ENCODE results near the gene LTB4R2. TPM values are rescaled to one million over a fixed set of nuclear protein-coding genes. Genes with fewer than 3 reads are reported as not detected.

LTB4R2 gene
- total and polyA plus RNA-seq, 2 donors (not counting 1 experiment from before 2014, with no cell fraction given): 0.23 to 1.8 TPM

DNA sequence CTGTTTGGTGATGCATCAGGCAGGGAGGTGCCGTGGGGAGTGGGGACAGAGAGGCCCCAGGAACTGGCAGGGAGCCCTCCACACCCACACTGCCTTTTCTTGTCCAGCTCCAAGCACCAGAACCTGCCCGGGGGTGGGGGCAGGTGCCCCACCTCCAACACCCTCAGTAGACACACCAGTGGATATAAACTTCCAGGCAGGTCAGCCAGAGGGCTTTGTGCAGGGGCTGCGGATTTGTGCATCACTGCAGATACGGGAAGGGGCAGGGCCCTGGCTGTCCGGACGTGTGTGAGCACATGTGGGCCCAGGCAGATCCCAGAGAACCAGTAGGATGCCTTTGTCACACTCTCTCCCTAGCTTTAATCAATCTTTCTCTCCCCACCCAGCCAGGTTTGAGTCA is 45.6 kb upstream of the LTB4R2 start:
- Histone ChIP-seq H4K20me1 (ENCODE audit: control insufficient read depth, extremely low read depth, insufficient read depth, low read length) (no peaks in the 10 kb centered on the region), H3K4me1 (ENCODE audit: control insufficient read depth, extremely low read depth, insufficient read depth, low read length) (no peaks in the 10 kb centered on the region), H3K27ac (ENCODE audit: insufficient read depth, low read length) (no peak overlapping the region), H3K36me3 (ENCODE audit: control insufficient read depth, insufficient read depth, low read length) (peaks cover 8% of the 10 kb centered on the region), H3K4me3 (replicated peaks in 1 of 4; ENCODE audit: control extremely low read depth in 1 of 4, insufficient read depth in 1 of 4, low read depth in 3 of 4, low read length in 4 of 4) (no peak overlapping the region), H2AFZ (ENCODE audit: low read length) (no peak overlapping the region), H3K27me3 (ENCODE audit: control insufficient read depth, insufficient read depth, low read length) (no peaks in the 10 kb centered on the region), H3K79me2 (ENCODE audit: control insufficient read depth, insufficient read depth, low read length) (no peaks in the 10 kb centered on the region), H3K9me3 (ENCODE audit: control insufficient read depth, insufficient read depth, low read depth, low read length) (no peaks in the 10 kb centered on the region), H3K4me2 (ENCODE audit: extremely low read depth, insufficient read depth, low read length) (no peak overlapping the region), H3K9ac (ENCODE audit: insufficient read depth, low read length) (no peak overlapping the region)
- TF ChIP-seq, protein P1, sequence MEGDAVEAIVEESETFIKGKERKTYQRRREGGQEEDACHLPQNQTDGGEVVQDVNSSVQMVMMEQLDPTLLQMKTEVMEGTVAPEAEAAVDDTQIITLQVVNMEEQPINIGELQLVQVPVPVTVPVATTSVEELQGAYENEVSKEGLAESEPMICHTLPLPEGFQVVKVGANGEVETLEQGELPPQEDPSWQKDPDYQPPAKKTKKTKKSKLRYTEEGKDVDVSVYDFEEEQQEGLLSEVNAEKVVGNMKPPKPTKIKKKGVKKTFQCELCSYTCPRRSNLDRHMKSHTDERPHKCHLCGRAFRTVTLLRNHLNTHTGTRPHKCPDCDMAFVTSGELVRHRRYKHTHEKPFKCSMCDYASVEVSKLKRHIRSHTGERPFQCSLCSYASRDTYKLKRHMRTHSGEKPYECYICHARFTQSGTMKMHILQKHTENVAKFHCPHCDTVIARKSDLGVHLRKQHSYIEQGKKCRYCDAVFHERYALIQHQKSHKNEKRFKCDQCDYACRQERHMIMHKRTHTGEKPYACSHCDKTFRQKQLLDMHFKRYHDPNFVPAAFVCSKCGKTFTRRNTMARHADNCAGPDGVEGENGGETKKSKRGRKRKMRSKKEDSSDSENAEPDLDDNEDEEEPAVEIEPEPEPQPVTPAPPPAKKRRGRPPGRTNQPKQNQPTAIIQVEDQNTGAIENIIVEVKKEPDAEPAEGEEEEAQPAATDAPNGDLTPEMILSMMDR (conservative IDR thresholded peaks at IDR 0.05 in 1 of 2, IDR thresholded peaks at IDR 0.05 in 1 of 2; ENCODE audit: low read depth in 1 of 2, low read length in 2 of 2): no peak
- no peak for TF ChIP-seq EZH2 (IDR thresholded peaks at IDR 0.05; ENCODE audit: low read length, missing control alignments)
- DNase-seq (ENCODE audit: low read depth in 2 of 2): peak in 1 of 2 donors; percentile 44

DNA sequence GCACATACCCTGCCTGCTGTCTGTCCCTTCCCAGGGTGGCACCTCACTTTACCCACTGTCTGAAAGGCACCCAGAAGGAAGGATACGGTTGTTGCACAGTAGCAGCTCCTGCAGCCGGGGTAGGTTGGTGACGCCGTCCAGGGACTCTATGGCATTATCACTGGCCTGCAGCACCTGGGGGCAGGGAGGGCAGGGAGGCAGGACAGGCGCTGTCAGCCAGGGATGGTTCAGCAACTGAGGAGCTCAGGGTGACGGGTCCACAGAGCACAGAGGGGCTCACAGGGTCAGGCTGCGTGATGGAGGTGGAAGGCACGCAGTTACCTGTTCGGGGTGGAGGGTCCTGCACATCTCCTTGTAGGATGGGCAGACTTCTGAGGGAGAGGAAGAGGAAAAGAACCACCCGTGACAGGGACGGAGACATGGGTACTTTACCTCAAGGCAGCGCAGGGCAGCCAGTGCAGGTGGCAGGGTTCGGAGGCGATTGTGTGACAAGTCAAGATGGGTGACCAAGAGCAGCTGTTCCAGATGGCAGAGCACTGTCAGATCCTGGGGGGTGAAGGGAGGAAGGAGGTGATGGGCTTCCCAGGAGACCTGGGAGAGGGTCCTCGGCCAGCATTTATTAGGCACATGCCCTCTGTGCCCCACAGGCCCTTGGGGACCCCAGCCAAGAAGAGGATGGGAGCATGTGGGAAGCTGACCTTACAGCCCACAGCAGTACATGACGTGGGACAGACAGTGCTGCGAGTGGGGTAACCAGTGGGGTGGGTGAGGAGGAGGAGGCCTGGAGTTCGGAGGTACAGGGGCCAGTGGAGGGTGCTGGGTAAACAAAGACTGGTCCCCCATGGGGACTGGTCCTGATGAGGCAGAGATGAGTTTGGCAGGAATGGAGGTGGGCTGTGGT is 43.3 kb upstream of the LTB4R2 start:
- DNase-seq (ENCODE audit: low read depth in 2 of 2): no peak
- no peaks in the 10 kb centered on the region for H3K27me3 ChIP-seq (ENCODE audit: control insufficient read depth, insufficient read depth, low read length)
- H4K20me1 ChIP-seq (ENCODE audit: control insufficient read depth, extremely low read depth, insufficient read depth, low read length): no peaks in the 10 kb centered on the region
- peaks cover 9% of the 10 kb centered on the region for H3K36me3 ChIP-seq (ENCODE audit: control insufficient read depth, insufficient read depth, low read length)
- no peak overlapping the region for H3K9ac ChIP-seq (ENCODE audit: insufficient read depth, low read length)
- TF ChIP-seq, protein P1 (conservative IDR thresholded peaks at IDR 0.05 in 1 of 2, IDR thresholded peaks at IDR 0.05 in 1 of 2; ENCODE audit: low read depth in 1 of 2, low read length in 2 of 2): no peak
- no peak for TF ChIP-seq EZH2 (IDR thresholded peaks at IDR 0.05; ENCODE audit: low read length, missing control alignments)
- no peaks in the 10 kb centered on the region for H3K79me2 ChIP-seq (ENCODE audit: control insufficient read depth, insufficient read depth, low read length)
- H3K4me3 ChIP-seq (replicated peaks in 1 of 4; ENCODE audit: control extremely low read depth in 1 of 4, insufficient read depth in 1 of 4, low read depth in 3 of 4, low read length in 4 of 4): no peak overlapping the region
- H3K9me3 ChIP-seq (ENCODE audit: control insufficient read depth, insufficient read depth, low read depth, low read length): no peaks in the 10 kb centered on the region
- H2AFZ ChIP-seq (ENCODE audit: low read length): no peak overlapping the region
- H3K4me2 ChIP-seq (ENCODE audit: extremely low read depth, insufficient read depth, low read length): no peak overlapping the region
- H3K27ac ChIP-seq (ENCODE audit: insufficient read depth, low read length): no peak overlapping the region
- no peaks in the 10 kb centered on the region for H3K4me1 ChIP-seq (ENCODE audit: control insufficient read depth, extremely low read depth, insufficient read depth, low read length)

DNA sequence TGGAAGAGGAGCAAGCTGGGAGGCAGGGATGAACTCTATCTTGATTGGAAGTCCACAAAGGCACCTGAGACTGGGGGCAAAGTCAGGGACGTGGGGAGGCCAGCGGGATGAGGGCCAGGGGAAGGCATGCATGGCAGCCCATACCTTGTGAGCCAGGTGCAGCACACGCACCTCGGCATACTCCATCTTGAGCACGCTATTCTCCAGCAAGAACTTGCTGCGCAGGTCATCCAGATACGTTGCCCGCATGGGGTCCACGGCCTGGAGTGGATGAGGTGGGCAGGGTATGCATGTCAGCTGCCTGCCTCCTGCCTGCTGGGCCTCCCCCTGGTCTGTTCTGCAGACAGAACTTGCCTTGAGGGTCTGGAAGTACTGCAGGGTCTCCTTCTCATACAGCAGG is 42.4 kb upstream of the LTB4R2 start:
- DNase-seq (ENCODE audit: low read depth in 2 of 2): no peak
- Histone ChIP-seq H4K20me1 (ENCODE audit: control insufficient read depth, extremely low read depth, insufficient read depth, low read length) (no peaks in the 10 kb centered on the region), H2AFZ (ENCODE audit: low read length) (no peak overlapping the region), H3K4me1 (ENCODE audit: control insufficient read depth, extremely low read depth, insufficient read depth, low read length) (no peaks in the 10 kb centered on the region), H3K27ac (ENCODE audit: insufficient read depth, low read length) (no peak overlapping the region), H3K27me3 (ENCODE audit: control insufficient read depth, insufficient read depth, low read length) (no peaks in the 10 kb centered on the region), H3K36me3 (ENCODE audit: control insufficient read depth, insufficient read depth, low read length) (peaks cover 9% of the 10 kb centered on the region), H3K9ac (ENCODE audit: insufficient read depth, low read length) (no peak overlapping the region), H3K79me2 (ENCODE audit: control insufficient read depth, insufficient read depth, low read length) (no peaks in the 10 kb centered on the region), H3K4me3 (replicated peaks in 1 of 4; ENCODE audit: control extremely low read depth in 1 of 4, insufficient read depth in 1 of 4, low read depth in 3 of 4, low read length in 4 of 4) (no peak overlapping the region), H3K4me2 (ENCODE audit: extremely low read depth, insufficient read depth, low read length) (no peak overlapping the region), H3K9me3 (ENCODE audit: control insufficient read depth, insufficient read depth, low read depth, low read length) (no peaks in the 10 kb centered on the region)
- TF ChIP-seq, protein P1 (conservative IDR thresholded peaks at IDR 0.05 in 1 of 2, IDR thresholded peaks at IDR 0.05 in 1 of 2; ENCODE audit: low read depth in 1 of 2, low read length in 2 of 2): no peak
- TF ChIP-seq EZH2 (IDR thresholded peaks at IDR 0.05; ENCODE audit: low read length, missing control alignments): no peak
